IPS-18a (cell line): ENCODE results near the gene MACO1.
A peak's percentile ranks its signal among the peaks of the same experiment; 100 is the strongest.
"Not testable (repeated sequence)": the region's sequence is repeated elsewhere in the genome, so short reads cannot be mapped to it uniquely, and the experiment has no call there.

Experiments used
- H3K27ac ChIP-seq: one replicate; pipeline ENCODE4 v1.5.1; 2013; ENCODE audit warnings: low read length
- H3K27me3 ChIP-seq: one replicate; pipeline ENCODE4 v1.6.1; 2013; ENCODE audit warnings: mild to moderate bottlenecking, low read length; ENCODE audit not compliant: control insufficient read depth, insufficient read depth
- H3K36me3 ChIP-seq: one replicate; pipeline ENCODE4 v1.6.1; 2013; ENCODE audit warnings: low read depth, low read length; ENCODE audit not compliant: control insufficient read depth
- H3K4me1 ChIP-seq: one replicate; pipeline ENCODE4 v1.6.1; 2013; ENCODE audit warnings: low read depth, low read length; ENCODE audit not compliant: control insufficient read depth
- H3K4me3 ChIP-seq: one replicate; pipeline ENCODE4 v1.5.1; 2013; ENCODE audit warnings: low read length
- H3K9ac ChIP-seq: one replicate; pipeline ENCODE4 v1.6.1; 2013; ENCODE audit warnings: mild to moderate bottlenecking, low read length, moderate library complexity
- H3K9me3 ChIP-seq: one replicate; pipeline ENCODE4 v1.6.1; 2013; ENCODE audit warnings: low read depth, low read length; ENCODE audit not compliant: control insufficient read depth

The MACO1 gene, protein sequence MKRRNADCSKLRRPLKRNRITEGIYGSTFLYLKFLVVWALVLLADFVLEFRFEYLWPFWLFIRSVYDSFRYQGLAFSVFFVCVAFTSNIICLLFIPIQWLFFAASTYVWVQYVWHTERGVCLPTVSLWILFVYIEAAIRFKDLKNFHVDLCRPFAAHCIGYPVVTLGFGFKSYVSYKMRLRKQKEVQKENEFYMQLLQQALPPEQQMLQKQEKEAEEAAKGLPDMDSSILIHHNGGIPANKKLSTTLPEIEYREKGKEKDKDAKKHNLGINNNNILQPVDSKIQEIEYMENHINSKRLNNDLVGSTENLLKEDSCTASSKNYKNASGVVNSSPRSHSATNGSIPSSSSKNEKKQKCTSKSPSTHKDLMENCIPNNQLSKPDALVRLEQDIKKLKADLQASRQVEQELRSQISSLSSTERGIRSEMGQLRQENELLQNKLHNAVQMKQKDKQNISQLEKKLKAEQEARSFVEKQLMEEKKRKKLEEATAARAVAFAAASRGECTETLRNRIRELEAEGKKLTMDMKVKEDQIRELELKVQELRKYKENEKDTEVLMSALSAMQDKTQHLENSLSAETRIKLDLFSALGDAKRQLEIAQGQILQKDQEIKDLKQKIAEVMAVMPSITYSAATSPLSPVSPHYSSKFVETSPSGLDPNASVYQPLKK

DNA sequence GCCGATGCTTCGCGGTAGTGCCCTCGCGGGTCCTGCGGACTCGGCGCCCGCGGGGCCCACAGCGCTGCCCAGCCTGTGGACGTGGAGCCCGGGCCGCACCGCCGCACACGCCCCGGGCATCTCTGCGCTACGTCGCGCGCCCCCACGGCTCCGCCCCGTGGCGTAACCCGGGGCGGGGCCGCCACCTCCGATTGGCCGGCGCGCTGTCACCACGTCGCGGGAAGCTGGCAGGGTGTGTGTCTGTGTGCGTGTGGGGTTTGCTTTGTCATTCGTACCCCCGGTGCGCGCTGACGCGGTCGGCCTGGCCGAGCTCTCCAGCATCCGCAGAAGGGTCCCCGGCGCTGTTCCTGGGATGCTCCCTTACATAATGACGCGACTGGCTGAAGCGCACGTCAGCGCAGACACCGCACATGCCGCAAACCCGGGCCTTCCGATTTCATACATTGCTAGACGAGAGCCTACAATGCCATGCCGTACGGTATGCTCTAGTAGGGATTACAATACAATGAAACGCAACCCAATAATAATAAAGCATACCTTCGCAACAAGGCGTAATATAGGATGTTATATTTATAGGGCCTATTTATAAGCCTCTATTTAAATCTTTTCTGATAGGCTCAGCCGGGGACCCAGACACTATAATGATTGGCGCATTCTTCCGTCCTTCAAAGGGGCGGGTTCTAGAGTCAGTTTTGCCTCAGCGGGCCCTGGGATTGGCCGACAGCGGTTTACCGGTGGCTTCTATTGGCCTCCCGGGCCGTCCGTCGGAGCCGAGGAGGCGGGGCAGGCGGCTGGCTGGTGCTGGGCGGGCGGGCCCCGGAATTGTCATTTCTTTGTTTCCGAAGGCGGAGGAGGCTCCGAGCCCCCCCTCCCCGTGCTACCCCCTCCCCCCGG lies at the start of gene MACO1:
Gene MACO1, plus strand, starts transcription at position 825 of the 894 bp plus-strand sequence. CDS start 202 bp downstream, outside the sequence.
- Histone ChIP-seq H3K4me1 (no peaks in the 10 kb centered on the region), H3K9ac (peak within 1 kb of the TSS; percentile 61), H3K27ac (no peak within 1 kb of the TSS), H3K36me3 (no peaks in the 10 kb centered on the region), H3K4me3 (peak within 1 kb of the TSS; percentile 92), H3K27me3 (peaks cover 19% of the 10 kb centered on the region), H3K9me3 (no peaks in the 10 kb centered on the region)

DNA sequence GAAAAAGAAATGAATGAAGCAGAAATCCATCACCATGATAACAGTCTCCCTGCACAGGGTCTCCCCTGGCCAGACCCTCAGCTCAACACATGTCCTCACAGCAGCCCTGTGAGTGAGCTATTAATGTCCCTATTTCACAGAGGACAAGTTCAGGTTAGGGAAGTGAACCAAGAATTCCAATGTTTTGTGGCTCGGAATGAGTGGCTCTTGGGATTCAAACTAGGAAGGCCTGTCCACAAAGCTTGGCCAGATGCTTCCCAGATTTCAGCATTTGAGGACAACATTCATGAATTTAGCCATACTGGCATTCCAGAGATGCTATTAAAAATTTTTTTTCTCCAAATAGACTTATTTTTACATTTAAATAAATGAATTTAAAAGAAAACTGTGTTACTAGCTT lies 48.2 kb upstream of the MACO1 start:
- not testable (repeated sequence) for H3K9ac ChIP-seq, H3K27me3 ChIP-seq, H3K4me1 ChIP-seq, H3K36me3 ChIP-seq, H3K27ac ChIP-seq, H3K9me3 ChIP-seq, H3K4me3 ChIP-seq

DNA sequence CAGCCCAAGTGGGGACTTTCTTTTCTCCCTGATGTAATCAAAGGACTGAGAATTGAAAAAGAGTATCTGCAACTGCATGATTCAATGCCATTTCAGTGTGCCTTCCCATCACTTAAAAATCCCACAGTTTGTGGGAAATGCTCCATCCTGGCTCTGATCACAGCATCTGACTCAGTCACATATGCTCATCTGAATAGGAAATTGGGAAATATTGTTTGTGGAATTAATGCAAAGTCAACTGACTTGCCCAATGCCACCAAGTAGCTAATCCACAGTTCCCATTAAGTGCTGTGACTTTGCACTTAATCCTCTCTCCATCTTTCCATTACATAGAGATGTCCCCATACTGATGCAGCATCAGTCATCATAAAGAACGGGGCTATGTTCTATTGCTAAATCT lies 47.6 kb upstream of the MACO1 start:
- not testable (repeated sequence) for H3K9ac ChIP-seq, H3K4me3 ChIP-seq, H3K4me1 ChIP-seq, H3K27ac ChIP-seq, H3K36me3 ChIP-seq, H3K9me3 ChIP-seq, H3K27me3 ChIP-seq

DNA sequence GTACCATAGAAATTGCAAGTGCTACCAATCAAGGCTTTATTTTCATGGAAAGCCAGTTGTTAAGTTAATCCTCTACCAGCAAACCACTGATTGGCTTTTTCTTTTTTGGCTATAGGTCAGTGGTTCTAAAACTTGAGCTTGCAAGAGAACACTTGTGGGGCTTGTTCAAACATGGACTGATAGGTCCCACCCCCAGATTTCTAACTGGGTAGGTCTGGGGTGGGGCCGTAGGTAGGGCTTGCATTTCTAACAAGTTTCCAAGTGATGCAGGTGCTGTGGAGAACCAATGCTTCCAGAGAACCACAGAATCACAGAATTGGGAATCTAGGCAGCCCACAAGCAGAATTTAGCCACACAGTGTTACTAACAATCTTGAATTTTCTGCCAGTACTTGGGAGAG lies 46.8 kb upstream of the MACO1 start:
- not testable (repeated sequence) for H3K27me3 ChIP-seq, H3K9ac ChIP-seq, H3K9me3 ChIP-seq, H3K27ac ChIP-seq, H3K4me1 ChIP-seq, H3K4me3 ChIP-seq, H3K36me3 ChIP-seq

DNA sequence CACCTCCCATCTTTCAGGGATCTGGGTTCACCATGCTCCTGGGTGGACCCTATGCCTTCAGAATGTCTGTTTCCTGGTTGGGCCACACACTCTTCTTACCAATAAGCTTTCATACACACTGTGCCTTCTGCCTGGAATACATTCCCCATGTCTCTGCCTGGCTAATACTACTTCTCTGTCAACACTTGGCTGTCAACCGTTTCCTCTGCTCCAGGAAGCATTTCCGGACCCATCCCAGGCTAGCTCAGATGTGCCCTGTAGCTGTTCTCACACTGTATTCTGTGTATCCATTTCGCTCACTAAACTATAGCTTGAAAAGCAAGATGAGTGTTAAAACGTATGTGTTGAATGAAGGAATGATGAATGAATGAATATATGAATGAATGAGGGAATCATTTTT lies 43.6 kb upstream of the MACO1 start:
- not testable (repeated sequence) for H3K4me3 ChIP-seq, H3K36me3 ChIP-seq, H3K9ac ChIP-seq, H3K27ac ChIP-seq, H3K4me1 ChIP-seq, H3K27me3 ChIP-seq, H3K9me3 ChIP-seq

DNA sequence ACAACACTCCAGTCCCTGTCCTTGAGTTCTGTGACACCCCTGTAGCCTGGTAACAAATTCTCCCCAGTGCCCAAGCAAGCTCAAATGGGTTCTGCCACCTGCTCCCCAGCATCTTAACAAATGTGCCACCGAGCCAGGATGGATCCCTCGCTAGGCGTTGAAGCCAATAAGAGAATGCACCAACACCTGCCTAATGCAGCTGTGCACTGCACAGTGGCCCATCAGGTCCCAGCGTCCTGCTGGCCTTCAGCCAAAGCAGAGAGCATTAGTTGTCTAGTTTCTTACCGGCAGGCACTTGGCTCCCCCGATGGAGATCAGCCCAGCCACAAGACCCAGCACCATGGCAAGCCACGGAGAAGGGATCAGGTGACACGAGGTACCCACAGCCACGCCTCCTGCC lies 42.0 kb upstream of the MACO1 start:
- H3K27me3 ChIP-seq, H3K4me1 ChIP-seq, H3K9ac ChIP-seq, H3K36me3 ChIP-seq, H3K4me3 ChIP-seq, H3K27ac ChIP-seq, H3K9me3 ChIP-seq: not testable (repeated sequence)

DNA sequence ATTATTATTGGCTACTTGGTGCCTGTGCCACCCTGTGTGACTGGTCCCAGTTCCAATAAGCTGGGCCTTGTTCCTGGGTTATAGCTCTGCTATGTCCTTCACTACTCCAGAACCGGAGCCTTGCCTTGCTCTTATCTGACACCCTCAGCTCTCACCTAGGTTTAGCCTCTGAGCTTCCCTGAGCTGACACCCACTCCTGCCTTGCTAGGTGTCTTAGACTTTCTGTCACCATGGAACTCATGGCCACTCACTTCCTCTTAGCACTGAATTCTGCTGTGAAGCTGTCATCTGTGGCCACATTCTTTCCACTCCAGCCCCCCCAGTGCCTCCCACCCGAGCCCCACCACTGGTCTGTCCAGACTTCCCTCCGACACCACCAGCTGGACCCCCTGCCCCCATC lies 41.0 kb upstream of the MACO1 start:
- H3K9me3 ChIP-seq, H3K27me3 ChIP-seq, H3K9ac ChIP-seq, H3K4me3 ChIP-seq, H3K36me3 ChIP-seq, H3K27ac ChIP-seq, H3K4me1 ChIP-seq: not testable (repeated sequence)

DNA sequence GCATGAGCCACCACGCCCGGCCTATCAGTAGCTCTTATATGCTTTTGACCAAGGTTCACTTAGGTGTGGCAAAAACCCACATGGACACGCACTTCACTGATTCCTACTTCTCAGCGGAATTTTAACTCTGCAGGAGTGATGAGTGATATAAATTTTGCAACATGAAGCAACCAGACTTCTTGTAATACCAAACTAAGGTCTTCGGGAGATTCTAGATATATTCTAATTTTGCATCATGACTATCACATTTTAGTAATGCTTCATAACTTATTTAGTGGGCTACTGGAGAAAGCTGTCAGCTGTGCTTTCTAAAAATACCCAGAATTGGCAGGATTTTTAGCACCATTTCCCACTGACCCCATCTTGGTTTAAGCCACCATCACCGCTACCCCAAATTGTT lies 37.9 kb upstream of the MACO1 start:
- Histone ChIP-seq H3K27me3 (no peaks in the 10 kb centered on the region), H3K9ac (no peak overlapping the region), H3K27ac (no peak overlapping the region), H3K36me3 (no peaks in the 10 kb centered on the region), H3K4me1 (no peaks in the 10 kb centered on the region), H3K4me3 (no peak overlapping the region), H3K9me3 (no peaks in the 10 kb centered on the region)

DNA sequence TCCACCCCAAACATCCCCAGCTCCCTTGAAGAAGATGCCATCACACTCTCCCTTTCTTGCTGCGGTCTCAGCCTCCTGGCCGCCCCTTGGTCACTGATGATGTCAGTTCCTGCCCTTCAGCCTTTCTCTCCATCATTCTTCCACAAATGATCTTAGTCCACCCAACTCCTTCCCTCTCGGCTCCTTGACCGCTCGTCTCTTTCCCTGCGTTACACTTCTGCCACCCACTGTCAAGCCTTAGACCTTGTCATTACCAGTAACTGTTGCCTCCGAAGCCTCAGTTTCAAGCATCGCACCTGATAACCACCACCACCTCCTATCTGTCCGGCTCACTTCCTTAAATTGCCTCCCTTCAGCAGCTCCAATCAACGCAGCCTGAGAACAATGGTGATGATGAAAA lies 33.1 kb upstream of the MACO1 start:
- not testable (repeated sequence) for H3K4me1 ChIP-seq, H3K4me3 ChIP-seq, H3K9me3 ChIP-seq, H3K36me3 ChIP-seq, H3K9ac ChIP-seq, H3K27me3 ChIP-seq, H3K27ac ChIP-seq

DNA sequence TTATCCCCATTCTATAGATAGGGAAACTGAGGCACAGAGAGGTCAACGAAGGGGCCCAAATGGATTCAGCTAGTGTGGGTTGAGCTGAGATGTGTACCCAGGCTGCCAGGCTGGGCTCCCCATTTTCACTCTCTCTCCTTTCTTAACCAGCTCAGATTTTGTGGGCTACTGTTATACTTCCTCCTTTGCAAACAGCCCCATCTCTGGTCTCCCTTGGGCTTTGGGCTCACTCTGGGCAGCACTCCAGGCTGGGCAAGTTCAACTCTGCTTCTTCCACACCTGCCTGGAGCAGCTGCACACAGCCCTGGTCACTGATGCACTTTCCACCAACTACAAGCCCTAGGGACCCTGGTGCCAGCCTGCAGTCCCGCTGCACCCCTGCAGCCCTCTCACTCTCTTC lies 32.6 kb upstream of the MACO1 start:
- H3K9me3 ChIP-seq, H3K27ac ChIP-seq, H3K36me3 ChIP-seq, H3K9ac ChIP-seq, H3K27me3 ChIP-seq, H3K4me1 ChIP-seq, H3K4me3 ChIP-seq: not testable (repeated sequence)

DNA sequence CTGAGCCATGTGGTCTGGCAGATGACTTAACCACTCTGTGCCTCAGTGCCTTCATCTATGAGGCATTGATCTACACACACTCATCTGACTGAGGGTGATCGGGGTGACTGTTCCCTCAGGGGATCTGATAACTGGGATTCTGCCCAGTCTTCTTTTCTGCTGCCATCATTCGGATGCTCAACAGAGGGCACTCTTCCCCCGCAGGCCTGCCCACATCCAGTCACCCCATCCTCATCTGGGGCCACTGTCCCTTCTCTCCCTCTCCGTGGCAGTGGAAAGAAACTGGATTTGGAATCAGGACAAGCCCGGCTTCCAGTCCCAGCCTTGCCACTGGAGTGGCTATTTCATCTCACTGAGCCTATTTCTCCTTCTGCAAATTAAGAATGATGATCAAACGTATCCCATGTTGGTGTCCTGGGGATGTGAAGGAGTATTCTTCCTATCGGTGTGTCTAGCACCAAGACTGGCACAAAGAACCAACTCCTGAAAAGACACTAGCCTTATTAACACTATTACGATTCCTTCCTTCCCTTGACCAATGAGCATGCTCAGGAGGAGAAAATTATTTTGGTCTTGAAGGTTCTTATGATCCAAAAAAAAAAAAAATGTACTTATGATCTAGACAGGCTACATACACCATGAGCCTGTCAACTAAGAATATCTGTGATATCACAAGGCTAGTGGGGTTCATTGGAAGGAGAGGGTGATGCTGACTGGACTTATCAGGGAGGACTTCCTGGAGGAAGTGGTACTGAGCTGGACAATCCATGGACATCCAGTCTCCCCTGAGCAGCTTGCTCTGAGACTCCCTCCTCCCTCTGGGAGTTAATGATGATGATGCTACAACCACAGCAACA lies 27.5 kb upstream of the MACO1 start:
- not testable (repeated sequence) for H3K9me3 ChIP-seq, H3K4me3 ChIP-seq, H3K27me3 ChIP-seq, H3K36me3 ChIP-seq, H3K27ac ChIP-seq, H3K9ac ChIP-seq, H3K4me1 ChIP-seq
